Adipocyte (in vitro differentiated cells): ENCODE measurements around the gene CLEC20A.

Experiments
- DNase-seq: peaks from one replicate; pipeline ENCODE4 v3.0.0-alpha.2; 2015; ENCODE audit warnings: low read depth
- H3K27me3 ChIP-seq: replicated peaks from 2 replicates; pipeline ENCODE4 v1.7.0; 2013; ENCODE audit warnings: mild to moderate bottlenecking, low read length, moderate library complexity; ENCODE audit not compliant: control insufficient read depth, insufficient read depth
- H3K36me3 ChIP-seq: 2 replicates; pipeline ENCODE4 v1.7.0; 2013; ENCODE audit warnings: low read length, mild to moderate bottlenecking, moderate library complexity; ENCODE audit not compliant: control insufficient read depth, insufficient read depth, severe bottlenecking
- H3K4me1 ChIP-seq: 2 replicates; pipeline ENCODE4 v1.7.0; 2013; ENCODE audit warnings: mild to moderate bottlenecking, low read length, moderate library complexity; ENCODE audit not compliant: control insufficient read depth, insufficient read depth
- H3K4me3 ChIP-seq: 2 replicates; pipeline ENCODE4 v1.7.0; 2013; ENCODE audit warnings: mild to moderate bottlenecking, low read length, moderate library complexity
- H3K9ac ChIP-seq: 2 replicates; pipeline ENCODE4 v1.7.0; 2013; ENCODE audit warnings: mild to moderate bottlenecking, low read length, moderate library complexity
- H3K9me3 ChIP-seq: 2 replicates; pipeline ENCODE4 v1.7.0; 2013; ENCODE audit warnings: mild to moderate bottlenecking, low read length, moderate library complexity; ENCODE audit not compliant: control insufficient read depth

The CLEC20A gene

GRCh38 chr1:178436899-178437298 lies 59.9 kb downstream of the CLEC20A start:
- no peak for DNase-seq
- H3K9me3 ChIP-seq, result no peaks in the 10 kb centered on the region
- H3K27me3 ChIP-seq, result no peaks in the 10 kb centered on the region
- no peak overlapping the region for H3K4me3 ChIP-seq
- H3K4me1 ChIP-seq, result no peaks in the 10 kb centered on the region
- H3K36me3 ChIP-seq, result peaks cover 18% of the 10 kb centered on the region
- H3K9ac ChIP-seq, result no peak overlapping the region

- H3K9ac ChIP-seq, result no peak overlapping the region
- H3K4me1 ChIP-seq, result no peaks in the 10 kb centered on the region
- no peaks in the 10 kb centered on the region for H3K27me3 ChIP-seq
- H3K36me3 ChIP-seq, result peaks cover 3% of the 10 kb centered on the region
- no peak for DNase-seq
- no peak overlapping the region for H3K4me3 ChIP-seq
- H3K9me3 ChIP-seq, result no peaks in the 10 kb centered on the region
Measured at GRCh38 chr1:178434899-178435435, 61.8 kb downstream of the CLEC20A start.

GRCh38 chr1:178434360-178434759 lies 62.4 kb downstream of the CLEC20A start:
- Histone ChIP-seq H3K4me1 (no peaks in the 10 kb centered on the region), H3K36me3 (no peaks in the 10 kb centered on the region), H3K9me3 (no peaks in the 10 kb centered on the region), H3K27me3 (no peaks in the 10 kb centered on the region), H3K4me3 (no peak overlapping the region), H3K9ac (no peak overlapping the region)
- DNase-seq, result no peak
